Measurements from ENCODE around the gene DNMT3A.
"Not testable (repeated sequence)": the region's sequence is repeated elsewhere in the genome, so short reads cannot be mapped to it uniquely, and the experiment has no call there.

Gene DNMT3A

DNA sequence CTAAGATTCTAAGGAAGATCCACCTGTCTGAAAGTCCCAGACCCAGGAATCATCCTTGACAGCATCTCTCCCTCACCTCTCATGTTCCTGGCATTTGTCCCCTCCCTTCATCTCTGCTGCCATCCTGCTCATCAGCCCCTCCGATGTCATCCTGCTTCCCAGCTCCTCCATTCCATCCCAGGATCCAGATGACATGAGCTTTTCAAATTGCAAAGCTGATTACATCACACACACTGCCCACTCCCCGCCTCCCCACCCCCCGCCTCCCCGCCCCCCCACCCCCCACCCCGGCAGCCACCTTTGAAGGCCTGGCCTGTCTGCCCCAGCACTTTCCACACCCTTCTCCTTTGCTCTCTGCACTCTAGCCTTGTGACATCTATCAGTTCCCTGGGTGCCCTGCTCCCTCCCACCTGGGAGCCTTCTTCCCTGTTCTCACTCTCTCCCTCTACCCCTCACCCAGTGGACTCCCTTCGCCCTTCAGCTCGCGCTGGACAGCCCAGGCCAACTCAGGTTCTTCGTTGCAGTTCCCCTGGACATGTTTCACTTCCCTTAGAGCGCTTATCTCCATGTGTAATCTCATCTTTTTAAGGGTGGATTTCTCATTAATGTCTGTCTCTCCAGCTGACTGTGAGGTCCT lies 61.6 kb downstream of the DNMT3A start:
- DNase-seq, result no peak

DNA sequence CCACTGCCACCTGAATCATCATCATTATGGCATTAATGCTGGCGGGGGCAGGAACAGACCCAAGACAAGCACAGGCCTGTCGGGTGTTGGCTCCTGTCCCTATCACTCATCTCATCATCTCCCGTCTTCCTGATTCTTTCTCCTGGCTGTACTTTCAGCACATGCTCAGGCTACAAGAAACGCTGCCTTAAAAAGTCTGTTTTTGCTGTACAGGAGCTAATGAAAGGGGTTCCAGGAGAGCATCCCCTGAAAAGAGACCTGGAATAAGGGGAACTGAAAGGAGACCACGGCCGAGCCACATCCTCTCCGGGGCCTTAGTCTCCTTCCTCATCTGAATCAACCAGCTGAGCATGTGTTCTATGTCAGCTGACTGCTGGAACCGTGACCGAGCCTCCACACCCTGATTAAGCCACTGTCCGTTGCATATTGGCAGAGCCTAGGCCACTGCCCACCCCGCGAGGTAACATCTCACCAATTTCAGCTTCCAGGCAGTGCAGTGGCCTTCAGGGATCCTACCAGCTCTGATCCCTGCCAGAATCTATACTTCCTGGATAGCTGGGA lies 62.6 kb downstream of the DNMT3A start:
- no peak for DNase-seq

DNA sequence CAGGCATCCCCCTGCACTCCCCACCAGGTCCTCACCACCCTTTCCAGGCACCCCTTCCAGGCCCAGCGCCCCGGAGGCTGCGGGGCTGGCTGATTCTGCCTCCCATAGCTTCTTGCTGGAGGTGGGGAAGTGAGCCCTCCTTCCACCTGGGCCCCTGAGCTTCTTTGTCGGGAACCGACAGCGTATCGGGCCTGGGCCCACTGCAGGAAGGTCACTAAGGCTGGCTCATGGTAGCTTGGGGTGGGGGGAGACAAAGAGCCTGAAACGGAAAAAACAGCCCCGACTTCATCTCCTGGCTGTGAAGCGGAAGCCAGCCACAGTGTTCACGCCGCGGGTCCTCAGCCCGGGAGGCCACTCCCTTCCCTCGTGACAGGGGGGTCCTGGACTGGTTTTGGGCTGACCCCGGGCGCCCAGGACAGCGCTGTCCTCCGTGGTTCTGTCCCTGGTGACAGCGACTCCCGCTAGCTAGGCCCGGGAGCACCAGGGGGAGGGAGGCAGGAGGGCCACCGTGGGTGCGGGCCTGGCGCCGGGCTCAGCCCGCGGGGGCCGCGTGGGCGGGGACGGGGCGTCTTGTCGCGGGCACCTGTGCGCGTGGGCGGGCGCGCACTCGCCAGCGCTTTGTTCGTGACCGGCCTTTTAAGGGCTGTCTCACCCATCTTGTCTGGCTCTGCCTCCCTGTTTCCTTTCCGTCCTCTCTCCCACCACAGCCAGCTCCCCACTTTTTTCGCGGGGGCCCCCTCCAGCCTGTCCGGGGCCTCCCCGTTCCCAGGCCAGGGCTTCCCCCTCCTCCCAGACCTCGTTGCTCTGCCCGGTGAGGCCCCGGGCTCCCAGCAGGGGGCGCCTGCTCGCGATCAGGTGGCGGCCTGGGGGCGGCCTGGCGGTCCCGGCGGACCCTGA lies 64.9 kb downstream of the DNMT3A start:
- DNase-seq, result no peak

DNA sequence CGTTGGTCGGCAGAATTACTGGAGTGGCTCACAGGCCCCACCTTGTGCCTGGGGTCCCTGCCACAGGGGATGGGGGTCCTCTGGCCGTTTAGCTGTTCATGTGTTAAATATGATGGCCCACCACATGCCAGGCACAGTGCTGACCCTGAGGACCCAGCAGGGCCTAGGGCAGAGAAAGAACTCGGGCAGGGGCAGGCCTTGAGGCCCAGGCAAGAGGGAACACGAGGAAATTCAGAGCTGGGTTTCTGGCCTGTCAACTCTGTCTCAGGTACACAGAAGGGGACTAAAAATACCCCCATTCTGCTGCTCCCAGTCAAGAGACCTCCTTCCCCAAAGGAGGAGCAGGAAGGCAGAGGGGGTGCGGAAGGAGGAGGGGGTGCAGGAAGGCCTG lies 66.2 kb downstream of the DNMT3A start:
- DNase-seq, result no peak

- DNase-seq, result no peak
These were observed 66.7 kb downstream of the DNMT3A start for GRCh38 chr2:25274868-25275574.

DNA sequence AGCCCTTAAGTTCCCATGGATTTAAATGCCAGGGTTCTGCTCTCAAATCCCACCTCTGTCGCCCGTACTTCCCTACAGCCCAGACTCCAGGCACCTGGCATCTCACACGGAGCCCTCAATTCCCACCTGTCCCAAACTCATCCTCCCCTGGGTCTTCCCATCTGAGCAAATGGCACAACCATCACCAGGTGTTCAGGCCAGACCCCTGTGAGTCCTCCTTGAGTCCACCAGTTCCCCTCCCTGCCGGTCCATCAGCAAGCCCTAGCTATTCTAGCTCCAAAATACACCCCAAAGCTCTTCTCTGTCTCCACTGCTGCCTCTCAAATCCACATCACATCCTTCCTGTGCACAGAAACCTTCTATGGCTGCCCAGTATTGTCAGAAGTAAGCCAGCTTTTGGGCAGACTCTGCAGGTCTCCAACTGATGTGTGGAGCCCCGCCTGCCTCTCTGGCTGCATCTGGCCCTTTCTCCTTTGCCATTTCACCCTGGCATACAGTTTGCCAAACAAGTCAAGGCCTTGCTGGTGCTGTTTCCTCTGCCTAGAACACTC lies 67.7 kb downstream of the DNMT3A start:
- DNase-seq, result no peak

DNA sequence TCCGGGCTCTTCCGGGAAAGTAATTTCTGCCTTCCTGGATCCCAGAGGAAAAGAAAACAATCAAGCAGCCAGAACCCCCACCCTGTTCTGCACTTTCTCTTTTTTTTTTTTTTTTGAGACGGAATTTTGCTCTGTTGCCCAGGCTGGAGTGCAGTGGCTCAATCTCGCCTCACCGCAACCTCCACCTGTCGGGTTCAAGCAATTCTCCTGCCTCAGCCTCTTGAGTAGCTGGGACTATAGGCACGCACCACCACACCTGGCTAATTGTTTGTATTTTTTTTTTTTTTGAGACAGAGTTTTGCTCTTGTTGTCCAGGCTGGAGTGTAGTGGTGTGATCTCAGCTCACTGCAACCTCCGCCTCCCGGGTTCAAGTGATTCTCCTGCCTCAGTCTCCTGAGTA lies 69.0 kb downstream of the DNMT3A start:
- DNase-seq, result not testable (repeated sequence)

GRCh38 chr2:25270061-25270460 lies 71.7 kb downstream of the DNMT3A start:
- no peak for DNase-seq

GRCh38 chr2:25269233-25269632 lies 72.5 kb downstream of the DNMT3A start:
- no peak for DNase-seq

GRCh38 chr2:25268139-25268538 lies 73.6 kb downstream of the DNMT3A start:
- no peak for DNase-seq

DNA sequence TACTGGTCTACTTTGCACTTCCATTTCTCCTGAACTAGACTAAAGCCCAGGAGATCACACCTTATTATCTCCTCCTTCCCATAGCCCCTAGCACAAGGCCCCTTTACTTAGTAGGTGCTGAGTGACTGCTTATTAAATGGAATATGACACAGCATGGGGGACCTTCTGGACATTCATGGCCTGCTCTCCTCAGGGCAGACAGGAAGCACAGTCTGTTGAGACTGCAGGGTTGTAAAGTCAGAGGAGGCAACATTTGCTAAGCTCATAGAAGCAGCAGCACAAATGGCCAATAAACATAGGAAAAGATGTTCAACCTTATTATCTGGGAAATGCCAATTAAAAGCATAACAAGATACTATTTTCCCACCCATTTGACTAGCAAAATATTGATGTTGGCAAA lies 75.3 kb downstream of the DNMT3A start:
- DNase-seq, result no peak

GRCh38 chr2:25265802-25266201 lies 75.9 kb downstream of the DNMT3A start:
- DNase-seq, result no peak

DNA sequence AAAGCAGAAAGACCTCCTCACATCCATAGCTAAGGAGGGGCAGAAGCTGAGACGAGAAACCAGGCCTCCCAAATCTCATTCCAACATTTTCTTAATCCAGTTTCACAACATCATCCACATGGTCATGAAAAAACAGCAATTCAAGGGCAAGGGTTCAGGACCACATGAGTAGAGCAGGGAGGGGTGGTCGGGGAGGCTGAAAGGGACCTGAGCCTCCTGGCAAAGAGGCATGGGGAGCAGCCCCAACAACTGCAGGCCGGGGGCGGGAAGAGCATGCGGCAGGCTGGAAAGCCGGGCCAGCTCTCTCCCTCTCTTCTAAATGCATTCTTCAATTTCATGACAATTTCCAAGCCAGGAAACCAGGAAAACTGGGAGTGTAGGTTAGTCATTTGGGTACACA lies 76.7 kb downstream of the DNMT3A start:
- no peak for DNase-seq

GRCh38 chr2:25262288-25262687 lies 79.4 kb downstream of the DNMT3A start:
- no peak for DNase-seq

GRCh38 chr2:25259737-25260124 lies 82.0 kb downstream of the DNMT3A start:
- no peak for DNase-seq

DNA sequence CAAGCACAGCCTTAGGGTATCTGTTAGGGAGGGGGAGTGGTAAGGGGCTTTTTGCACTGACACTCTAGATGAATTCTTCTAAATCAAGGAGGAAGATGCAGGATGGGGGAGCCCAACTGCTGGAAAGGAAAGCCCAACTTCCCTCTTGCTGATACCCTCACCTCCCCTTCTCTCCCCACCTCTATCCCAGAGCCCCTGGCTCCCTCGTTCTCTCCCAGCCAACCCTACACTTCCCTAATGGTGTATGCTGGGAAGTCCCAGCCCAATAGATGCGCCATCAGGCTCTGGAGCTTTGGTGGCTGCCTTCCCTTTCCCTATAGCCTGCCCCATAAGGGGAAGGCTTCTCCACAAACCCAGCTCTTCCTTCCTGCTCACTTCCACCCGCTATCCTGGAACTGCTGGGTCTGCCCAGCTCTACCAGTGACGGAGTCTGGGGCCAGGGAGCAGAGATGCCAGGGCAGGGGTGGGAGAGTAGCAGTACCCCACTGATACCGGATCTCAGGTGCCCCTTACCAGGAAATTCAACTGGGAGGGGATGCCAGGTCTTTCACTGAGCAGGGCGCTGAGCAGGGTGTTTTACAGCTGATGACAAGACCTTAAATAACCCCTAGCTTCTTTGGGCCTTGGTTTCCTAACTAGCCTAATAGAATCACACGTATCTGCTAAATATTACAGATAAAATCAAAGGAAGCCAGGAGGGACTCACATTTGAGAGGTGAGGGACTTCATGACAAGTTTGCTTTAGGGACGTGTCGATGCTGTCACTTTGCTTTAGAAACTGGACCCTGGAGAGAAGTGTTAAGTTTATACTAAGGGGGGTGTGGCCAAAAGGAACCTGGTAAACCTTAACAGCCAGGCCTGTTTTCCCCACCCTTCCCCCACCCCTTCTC lies 82.6 kb downstream of the DNMT3A start:
- DNase-seq, result no peak

DNA sequence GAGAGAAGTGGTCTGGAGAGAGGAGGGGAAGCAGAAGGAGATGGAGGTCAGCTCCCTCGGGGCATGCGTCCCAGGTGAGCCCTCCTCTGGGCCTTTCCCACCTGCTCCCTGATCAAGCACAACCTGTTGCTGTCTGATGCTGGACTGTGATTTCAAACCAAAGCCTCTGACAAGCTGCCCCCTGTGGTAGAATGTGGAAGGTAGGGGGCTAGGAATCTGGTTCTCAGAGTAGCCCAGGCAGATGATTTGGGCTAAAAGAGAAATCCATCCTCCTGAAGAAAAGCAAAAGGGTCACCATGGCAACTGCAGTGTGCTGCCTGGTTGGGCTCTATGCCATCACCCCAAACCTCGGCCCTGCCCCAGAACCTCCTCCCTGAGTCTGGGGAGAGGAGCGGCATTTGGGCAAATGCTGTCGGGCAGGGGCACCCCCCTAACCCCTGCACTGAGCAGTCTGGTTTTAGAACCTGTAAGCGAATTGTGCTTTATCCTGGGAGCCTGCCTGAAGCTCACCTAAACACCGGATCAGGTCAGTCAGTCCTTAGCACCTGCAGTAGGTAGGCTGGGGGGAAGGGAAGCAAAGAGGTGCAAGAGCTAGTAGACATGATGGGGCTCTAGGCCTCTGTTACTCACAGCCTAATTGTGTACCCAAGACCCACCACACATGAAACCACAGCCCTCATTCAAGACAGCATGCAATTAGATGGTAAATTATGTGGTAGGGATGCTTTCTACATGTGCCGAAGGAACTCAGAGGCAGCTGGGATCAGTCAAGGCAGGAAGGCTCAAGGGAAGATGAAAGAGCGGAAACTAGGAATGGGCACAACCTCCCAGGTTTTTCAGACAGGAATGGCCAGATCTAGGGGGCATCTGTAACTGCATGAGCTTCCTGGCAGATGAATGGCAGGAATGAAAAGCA lies 83.5 kb downstream of the DNMT3A start:
- no peak for DNase-seq

DNA sequence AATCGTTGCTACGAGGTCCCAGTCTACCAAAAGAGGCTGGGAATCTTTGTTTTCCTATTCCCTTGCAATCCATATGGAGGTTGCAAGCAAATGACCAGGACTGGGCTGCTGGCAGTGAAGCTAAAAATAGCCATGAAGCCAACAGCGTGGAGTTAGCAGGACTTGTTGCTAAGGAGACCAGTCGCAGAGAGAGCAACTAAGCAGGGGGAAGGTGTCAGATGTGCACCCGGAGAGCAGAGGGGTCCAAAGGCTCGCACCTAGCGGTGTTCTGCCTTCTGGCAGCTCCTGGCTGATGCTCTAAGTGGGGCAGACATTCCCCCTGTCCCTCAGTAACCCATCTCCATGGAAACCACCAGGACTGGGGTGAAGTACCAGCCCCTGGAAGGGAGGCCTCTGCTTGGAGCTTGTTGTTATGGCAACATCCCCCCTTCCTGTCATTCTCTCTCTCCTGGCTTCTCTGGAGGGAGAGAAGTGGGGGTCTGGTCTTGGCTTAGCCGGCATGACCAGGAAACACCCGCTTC lies 84.6 kb downstream of the DNMT3A start:
- DNase-seq, result no peak

DNA sequence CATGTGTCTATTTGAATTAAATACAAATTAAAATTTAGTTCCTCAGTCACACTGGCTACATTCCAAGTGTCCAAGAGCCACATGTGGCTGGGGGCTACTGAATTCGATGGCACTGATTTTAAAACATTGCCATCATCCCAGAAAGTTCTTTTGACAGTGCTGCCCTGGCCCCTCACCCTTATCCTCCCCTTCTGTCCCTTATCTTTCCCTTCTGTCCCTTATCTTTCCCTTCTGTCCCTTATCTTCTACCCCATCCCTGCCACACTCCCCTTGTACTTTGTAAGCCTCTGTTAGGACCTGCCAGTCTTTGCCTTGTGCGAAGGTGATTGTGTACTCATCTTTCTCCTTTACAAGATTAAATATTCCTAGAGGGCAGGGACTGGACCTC lies 85.2 kb downstream of the DNMT3A start:
- no peak for DNase-seq

DNA sequence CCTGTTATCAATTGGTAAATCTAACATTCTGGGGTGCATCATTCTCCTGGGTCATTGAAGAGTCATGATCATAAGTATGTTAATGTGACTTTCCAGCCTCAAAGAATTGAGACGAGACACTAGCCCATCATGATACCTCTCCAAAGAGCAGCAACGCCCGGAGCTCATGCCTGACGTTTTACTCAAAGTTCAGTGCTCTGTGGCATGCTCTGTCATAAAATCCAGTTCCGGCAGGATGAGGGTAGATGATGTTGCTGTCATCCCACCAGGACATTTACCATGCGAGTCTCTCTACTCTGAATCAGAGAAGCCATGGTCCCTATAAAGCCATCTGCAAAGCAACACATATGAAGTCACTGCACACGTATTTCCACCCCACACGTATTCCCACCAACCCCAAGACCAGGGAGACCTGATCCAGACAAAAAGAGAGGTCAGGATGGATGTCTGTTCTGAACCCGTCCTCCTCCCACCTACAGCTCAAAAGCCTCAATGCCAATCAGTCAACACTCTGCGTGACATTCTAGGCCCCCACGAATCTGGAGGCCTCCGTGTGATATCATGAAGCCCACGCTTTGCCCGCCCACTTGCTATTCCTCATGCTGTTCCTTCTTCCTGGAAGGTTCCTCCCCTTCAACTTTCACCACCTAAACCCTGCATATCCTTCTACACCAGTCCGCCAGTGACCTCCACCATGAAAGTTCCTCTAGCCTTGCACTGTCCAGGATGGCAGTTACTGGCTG lies 85.8 kb downstream of the DNMT3A start:
- no peak for DNase-seq

Data from SHP77 treated with DMSO at 0.1 percent for 48 hours (cell line).